Panc1 (cell line): ENCODE results near the gene NLRP1. TPM values are rescaled to one million over a fixed set of nuclear protein-coding genes. Genes with fewer than 3 reads are reported as not detected.

Experiments
- ATAC-seq: fragments of 200-7000 bp; cut with Tn5 transposase; 2 replicates; pipeline ENCODE4 v1.9.1; 2020; ENCODE audit warnings: mild to moderate bottlenecking, moderate library complexity
- BruUV-seq: library from RNA; stranded (reverse); fragments of 400-500 nt; replicated peaks from 2 replicates; lab custom pipeline; 2021; lab: Mats Ljungman, UMichigan
- CTCF ChIA-PET: fragments of 300-600 bp; sonication (Branson Sonifier 250); formaldehyde crosslinking; loops from one replicate; lab custom pipeline; 2022; ENCODE audit warnings: antibody characterized with exemption; lab: Charles Lee
- POLR2A ChIA-PET: fragments of 300-600 bp; sonication (Branson Sonifier 250); formaldehyde crosslinking; loops from one replicate; lab custom pipeline; 2022; ENCODE audit warnings: antibody characterized with exemption; lab: Charles Lee
- DNase-seq: peaks from one replicate; pipeline ENCODE4 v3.0.0-alpha.2; 2010; ENCODE audit warnings: low read depth, low spot score
- H3K27ac ChIP-seq: 2 replicates; pipeline ENCODE4 v1.5.1; 2011; ENCODE audit warnings: mild to moderate bottlenecking, low read length, inconsistent platforms
- H3K27me3 ChIP-seq: fragments of 200-500 bp; sonication (Bioruptor generic); 2 replicates; pipeline ENCODE4 v1.6.0; 2014; ENCODE audit warnings: low read length, inconsistent platforms; ENCODE audit not compliant: control insufficient read depth, insufficient read depth
- H3K36me3 ChIP-seq: fragments of 200-500 bp; sonication (Bioruptor generic); 2 replicates; pipeline ENCODE4 v1.5.1; 2014; ENCODE audit warnings: inconsistent platforms, mild to moderate bottlenecking, low read length, moderate library complexity; ENCODE audit not compliant: control insufficient read depth, insufficient read depth
- H3K4me1 ChIP-seq: 2 replicates; pipeline ENCODE4 v1.5.1; 2011; ENCODE audit warnings: inconsistent platforms, mild to moderate bottlenecking, low read length, moderate library complexity; ENCODE audit not compliant: control insufficient read depth, insufficient read depth
- H3K4me3 ChIP-seq, 2 experiments: 2 replicates each; pipeline ENCODE4 v1.5.1; 2011 to 2012; ENCODE audit warnings: low read depth in 2 of 2, low read length in 2 of 2, mild to moderate bottlenecking in 2 of 2, inconsistent platforms in 1 of 2, moderate library complexity in 1 of 2
- H3K9me3 ChIP-seq: fragments of 200-500 bp; sonication (Bioruptor generic); 2 replicates; pipeline ENCODE4 v1.5.1; 2014; ENCODE audit warnings: low read depth, mild to moderate bottlenecking, inconsistent platforms, low read length, moderate library complexity; ENCODE audit not compliant: control insufficient read depth, insufficient read depth
- POLR2AphosphoS5 ChIP-seq: IDR thresholded peaks from 2 replicates; pipeline ENCODE4 v1.6.1; 2012; ENCODE audit warnings: mild to moderate bottlenecking, low read depth, low read length, moderate library complexity
- REST ChIP-seq, 2 experiments: IDR thresholded peaks; 2 replicates each; pipeline ENCODE4 v1.6.1; 2011 to 2012; ENCODE audit warnings: low read depth in 2 of 2, control low read depth in 1 of 2, low read length in 1 of 2, mild to moderate bottlenecking in 1 of 2, moderate library complexity in 1 of 2; ENCODE audit not compliant: insufficient read depth in 1 of 2
- SIN3A ChIP-seq: IDR thresholded peaks from 2 replicates; pipeline ENCODE4 v1.6.1; 2012; ENCODE audit warnings: low read depth, mild to moderate bottlenecking, low read length, moderate library complexity, borderline replicate concordance; ENCODE audit not compliant: insufficient read depth
- TCF7L2 ChIP-seq: IDR thresholded peaks from 2 replicates; pipeline ENCODE4 v1.6.1; 2011; ENCODE audit warnings: mild to moderate bottlenecking, low read depth, low read length, inconsistent platforms
- in situ Hi-C: cut with HindIII; loops from 2 replicates; pipeline ENCODE4 v1.10.0; 2016; ENCODE audit warnings: low sequenced_read_pairs, low pct_unique_long_range_greater_than_20kb
- intact Hi-C: fragments of 100-400 bp; cut with micrococcal nuclease; formaldehyde crosslinking; loops from one replicate; pipeline ENCODE4 v1.10.0; 2022; ENCODE audit not compliant: unreplicated experiment
- total RNA-seq: library from RNA; stranded (reverse); gene quantifications from one replicate; pipeline ENCODE4 v1.2.1, GENCODE V29; 2021; ENCODE audit not compliant: unreplicated experiment
- TF ChIP-seq, protein P1 (sequence below): fragments of 450-650 bp; IDR thresholded peaks from 2 replicates; pipeline ENCODE4 v1.5.1; 2017; ENCODE audit warnings: mild to moderate bottlenecking

NLRP1 gene
- total RNA-seq, 1 experiment from 2014 or later: 0.57 TPM

GRCh38 chr17:5558815-5559785, 25.2 kb downstream of the NLRP1 start:
- ATAC-seq: no peak
- BruUV-seq: no TSS peak
- Histone ChIP-seq H3K4me1 (no peaks in the 10 kb centered on the region), H3K9me3 (no peaks in the 10 kb centered on the region), H3K27me3 (no peaks in the 10 kb centered on the region), H3K4me3 (no peak overlapping the region), H3K36me3 (no peaks in the 10 kb centered on the region), H3K27ac (no peak overlapping the region)
- no peak for DNase-seq
- ChIA-PET CTCF (no interaction called here), POLR2A (no interaction called here)
- in situ Hi-C loops (no loop called here), intact Hi-C loops (no loop called here)
- no peak for TF ChIP-seq POLR2AphosphoS5

GRCh38 chr17:5557990-5558389, 26.3 kb downstream of the NLRP1 start:
- no peak overlapping the region for H3K27ac ChIP-seq
- TF ChIP-seq REST (IDR thresholded peaks at IDR 0.05; ENCODE audit: insufficient read depth in 1 of 2, low read depth in 2 of 2, low read length in 1 of 2) (no peak), POLR2AphosphoS5 (no peak), TCF7L2 (no peak), SIN3A (no peak)
- TF ChIP-seq, protein P1, sequence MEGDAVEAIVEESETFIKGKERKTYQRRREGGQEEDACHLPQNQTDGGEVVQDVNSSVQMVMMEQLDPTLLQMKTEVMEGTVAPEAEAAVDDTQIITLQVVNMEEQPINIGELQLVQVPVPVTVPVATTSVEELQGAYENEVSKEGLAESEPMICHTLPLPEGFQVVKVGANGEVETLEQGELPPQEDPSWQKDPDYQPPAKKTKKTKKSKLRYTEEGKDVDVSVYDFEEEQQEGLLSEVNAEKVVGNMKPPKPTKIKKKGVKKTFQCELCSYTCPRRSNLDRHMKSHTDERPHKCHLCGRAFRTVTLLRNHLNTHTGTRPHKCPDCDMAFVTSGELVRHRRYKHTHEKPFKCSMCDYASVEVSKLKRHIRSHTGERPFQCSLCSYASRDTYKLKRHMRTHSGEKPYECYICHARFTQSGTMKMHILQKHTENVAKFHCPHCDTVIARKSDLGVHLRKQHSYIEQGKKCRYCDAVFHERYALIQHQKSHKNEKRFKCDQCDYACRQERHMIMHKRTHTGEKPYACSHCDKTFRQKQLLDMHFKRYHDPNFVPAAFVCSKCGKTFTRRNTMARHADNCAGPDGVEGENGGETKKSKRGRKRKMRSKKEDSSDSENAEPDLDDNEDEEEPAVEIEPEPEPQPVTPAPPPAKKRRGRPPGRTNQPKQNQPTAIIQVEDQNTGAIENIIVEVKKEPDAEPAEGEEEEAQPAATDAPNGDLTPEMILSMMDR: no peak
- DNase-seq (no peak), ATAC-seq (no peak)
- POLR2A ChIA-PET: no interaction called here
- H3K4me3 ChIP-seq: no peak overlapping the region
- no TSS peak for BruUV-seq
- intact Hi-C loops: no loop called here
- CTCF ChIA-PET: no interaction called here
- in situ Hi-C loops: no loop called here
- H3K27me3 ChIP-seq: no peaks in the 10 kb centered on the region
- no peaks in the 10 kb centered on the region for H3K9me3 ChIP-seq
- H3K36me3 ChIP-seq: no peaks in the 10 kb centered on the region
- H3K4me1 ChIP-seq: no peaks in the 10 kb centered on the region

GRCh38 chr17:5557485-5557884, 26.8 kb downstream of the NLRP1 start:
- no peaks in the 10 kb centered on the region for H3K36me3 ChIP-seq
- H3K9me3 ChIP-seq: no peaks in the 10 kb centered on the region
- H3K27me3 ChIP-seq: no peaks in the 10 kb centered on the region
- CTCF ChIA-PET: no interaction called here
- TF ChIP-seq, protein P1: no peak
- TF ChIP-seq POLR2AphosphoS5 (no peak), SIN3A (no peak), REST (IDR thresholded peaks at IDR 0.05; ENCODE audit: insufficient read depth in 1 of 2, low read depth in 2 of 2, low read length in 1 of 2) (no peak), TCF7L2 (no peak)
- H3K4me1 ChIP-seq: no peaks in the 10 kb centered on the region
- intact Hi-C loops (no loop called here), in situ Hi-C loops (no loop called here)
- BruUV-seq: no TSS peak
- DNase-seq (no peak), ATAC-seq (no peak)
- POLR2A ChIA-PET: no interaction called here
- no peak overlapping the region for H3K4me3 ChIP-seq
- H3K27ac ChIP-seq: no peak overlapping the region
